NCI-H1436 (cell line): ENCODE measurements around the gene LRRC74B.

ENCODE experiments used
- DNase-seq: peaks from one replicate; lab custom pipeline; 2025; lab: John Stamatoyannopoulos, UW

The LRRC74B gene

GRCh38 chr22:21014202-21014725 is 31.5 kb upstream of the LRRC74B start:
- peak; percentile 96 for DNase-seq

GRCh38 chr22:21014726-21015465 is 30.9 kb upstream of the LRRC74B start, which contains the start of gene P2RX6:
Gene P2RX6, plus strand, starts transcription at chr22:21015165. Its CDS starts 10 bp downstream, at chr22:21015175.
- DNase-seq: peak; percentile 37

GRCh38 chr22:21015466-21016006 is 30.2 kb upstream of the LRRC74B start:
- no peak for DNase-seq

GRCh38 chr22:21016644-21017420 is 28.9 kb upstream of the LRRC74B start:
- DNase-seq: no peak

- no peak for DNase-seq
Measured at GRCh38 chr22:21018314-21018713, 27.4 kb upstream of the LRRC74B start.

GRCh38 chr22:21020802-21021429 is 24.8 kb upstream of the LRRC74B start:
- peak; percentile 32 for DNase-seq

- no peak for DNase-seq
Measured at GRCh38 chr22:21022507-21022906, 23.2 kb upstream of the LRRC74B start.

GRCh38 chr22:21022955-21023614 is 22.7 kb upstream of the LRRC74B start:
- DNase-seq: no peak

- no peak for DNase-seq
Measured at GRCh38 chr22:21025266-21025665, 20.5 kb upstream of the LRRC74B start.

GRCh38 chr22:21025763-21026755 is 19.7 kb upstream of the LRRC74B start:
- no peak for DNase-seq

- DNase-seq: no peak
Measured at GRCh38 chr22:21026783-21027692, 18.7 kb upstream of the LRRC74B start.

- DNase-seq: no peak
Measured at GRCh38 chr22:21028277-21029251, 17.2 kb upstream of the LRRC74B start.

- DNase-seq: no peak
Measured at GRCh38 chr22:21029486-21030025, 16.2 kb upstream of the LRRC74B start.

- no peak for DNase-seq
Measured at GRCh38 chr22:21030032-21030431, 15.7 kb upstream of the LRRC74B start.

GRCh38 chr22:21030621-21031544 is 14.9 kb upstream of the LRRC74B start:
- DNase-seq: no peak

- no peak for DNase-seq
Measured at GRCh38 chr22:21031545-21032036, 14.2 kb upstream of the LRRC74B start.
